SK-N-SH (cell line): ENCODE measurements around the gene NEGR1. TPM values are rescaled to one million over a fixed set of nuclear protein-coding genes. Genes with fewer than 3 reads are reported as not detected.
A peak's percentile ranks its signal among the peaks of the same experiment; 100 is the strongest.

Experiments used
- CTCF ChIA-PET: fragments of 300-600, 350-600 bp; formaldehyde crosslinking; extraction: SDS; loops from one replicate; lab custom pipeline; 2021; lab: Yijun Ruan, JAX
- POLR2A ChIA-PET: fragments of 350-600 bp; sonication (Branson Sonifier 250); formaldehyde crosslinking; extraction: SDS; loops from one replicate; lab custom pipeline; 2020; ENCODE audit warnings: antibody characterized with exemption, inconsistent platforms; lab: Yijun Ruan, JAX
- DNase-seq: peaks from one replicate; pipeline ENCODE4 v3.0.0; 2012
- H2AFZ ChIP-seq: fragments of 200-600 bp; sonication (generic); 2 replicates; pipeline ENCODE4 v1.8.1; 2016; ENCODE audit warnings: antibody characterized with exemption, mild to moderate bottlenecking, low read depth
- H3F3A ChIP-seq: fragments of 200-600 bp; sonication (generic); replicated peaks from 2 replicates; pipeline ENCODE3; 2016; ENCODE audit warnings: antibody characterized with exemption, mild to moderate bottlenecking; ENCODE audit not compliant: insufficient read depth
- H3K27ac ChIP-seq, 2 experiments: fragments of 200-500 bp in 1 of 2; fragments of 200-600 bp in 1 of 2; sonication (Bioruptor generic) in 1 of 2; sonication (generic), shearing (Covaris generic) in 1 of 2; 2 replicates each; pipeline versions ENCODE4 v1.5.1 to v1.6.1; 2014 to 2016; ENCODE audit warnings: low read depth in 2 of 2, inconsistent platforms in 1 of 2, low read length in 1 of 2, mild to moderate bottlenecking in 1 of 2, mixed read lengths in 1 of 2
- H3K27me3 ChIP-seq: fragments of 200-600 bp; sonication (generic), shearing (Covaris generic); 2 replicates; pipeline ENCODE4 v1.6.1; 2016; ENCODE audit warnings: mixed run types; ENCODE audit not compliant: insufficient read depth
- H3K36me3 ChIP-seq, 2 experiments: fragments of 200-500 bp in 1 of 2; fragments of 200-600 bp in 1 of 2; sonication (Bioruptor generic) in 1 of 2; sonication (generic) in 1 of 2; replicated peaks in 1 of 2; 2 replicates each; pipeline versions ENCODE3 to v1.5.1; 2014 to 2016; ENCODE audit warnings: low read length in 1 of 2, mild to moderate bottlenecking in 1 of 2; ENCODE audit not compliant: insufficient read depth in 2 of 2, control insufficient read depth in 1 of 2
- H3K4me1 ChIP-seq, 2 experiments: fragments of 200-500 bp in 1 of 2; fragments of 200-600 bp in 1 of 2; sonication (Bioruptor generic) in 1 of 2; sonication (generic), shearing (Covaris generic) in 1 of 2; 2 replicates each; pipeline versions ENCODE4 v1.5.1 to v1.6.1; 2014 to 2016; ENCODE audit warnings: low read depth in 1 of 2, low read length in 1 of 2, mixed run types in 1 of 2; ENCODE audit not compliant: insufficient read depth in 2 of 2, control insufficient read depth in 1 of 2
- H3K4me2 ChIP-seq: fragments of 200-600 bp; sonication (generic), shearing (Covaris generic); 2 replicates; pipeline ENCODE4 v1.6.1; 2017; ENCODE audit warnings: mixed run types
- H3K4me3 ChIP-seq, 2 experiments: fragments of 200-500 bp in 1 of 2; fragments of 200-600 bp in 1 of 2; sonication (Bioruptor generic) in 1 of 2; sonication (generic), shearing (Covaris generic) in 1 of 2; 2 replicates each; pipeline versions ENCODE4 v1.5.1 to v1.8.1; 2014 to 2016; ENCODE audit warnings: low read depth in 2 of 2, inconsistent platforms in 1 of 2, low read length in 1 of 2, mild to moderate bottlenecking in 1 of 2, mixed read lengths in 1 of 2, moderate library complexity in 1 of 2
- H3K79me2 ChIP-seq: fragments of 200-600 bp; sonication (generic); 2 replicates; pipeline ENCODE4 v1.8.1; 2017; ENCODE audit warnings: mild to moderate bottlenecking; ENCODE audit not compliant: insufficient read depth
- H3K9ac ChIP-seq: fragments of 200-600 bp; sonication (generic); 2 replicates; pipeline ENCODE4 v1.6.1; 2017; ENCODE audit warnings: mixed run types
- H3K9me2 ChIP-seq: fragments of 200-600 bp; sonication (generic); 2 replicates; pipeline ENCODE4 v1.6.1; 2017; ENCODE audit warnings: mixed run types
- H3K9me3 ChIP-seq: fragments of 200-600 bp; sonication (generic); 2 replicates; pipeline ENCODE4 v1.6.1; 2017; ENCODE audit warnings: mixed run types, mild to moderate bottlenecking, moderate library complexity
- H4K20me1 ChIP-seq: fragments of 200-600 bp; sonication (generic); 2 replicates; pipeline ENCODE4 v1.6.1; 2017; ENCODE audit warnings: mild to moderate bottlenecking, mixed run types; ENCODE audit not compliant: insufficient read depth
- CHD2 ChIP-seq: fragments of 150-350 bp; IDR thresholded peaks from 2 replicates; pipeline ENCODE4 v1.6.1; 2018; ENCODE audit warnings: low read length; ENCODE audit not compliant: partially characterized antibody
- ELF1 ChIP-seq: IDR thresholded peaks from 2 replicates; pipeline ENCODE4 v1.4.0; 2012
- FOXJ3 ChIP-seq: sonication (generic); formaldehyde crosslinking; IDR thresholded peaks from 2 replicates; pipeline ENCODE4 v1.5.1; 2020; ENCODE audit warnings: mild to moderate bottlenecking, missing genetic modification reagents
- GATA2 ChIP-seq: sonication (generic); formaldehyde crosslinking; IDR thresholded peaks from 2 replicates; pipeline ENCODE4 v1.5.0; 2020; ENCODE audit warnings: mild to moderate bottlenecking, missing genetic modification reagents
- IRF3 ChIP-seq: fragments of 150-350 bp; IDR thresholded peaks from 2 replicates; pipeline ENCODE4 v1.6.1; 2016; ENCODE audit warnings: mild to moderate bottlenecking, low read depth, low read length
- MXI1 ChIP-seq: IDR thresholded peaks from 2 replicates; pipeline ENCODE4 v1.6.1; 2012; ENCODE audit warnings: mild to moderate bottlenecking, low read depth, low read length, improper control_type of control experiment
- POLR2AphosphoS5 ChIP-seq: IDR thresholded peaks from 2 replicates; pipeline ENCODE4 v1.6.1; 2012; ENCODE audit warnings: low read depth, low read length
- SMC3 ChIP-seq: IDR thresholded peaks from 2 replicates; pipeline ENCODE4 v1.6.1; 2012; ENCODE audit warnings: low read depth, low read length, improper control_type of control experiment
- TAF1 ChIP-seq: IDR thresholded peaks from 2 replicates; pipeline ENCODE4 v1.6.1; 2012; ENCODE audit warnings: low read depth, mild to moderate bottlenecking, low read length, moderate library complexity, borderline replicate concordance
- TEAD4 ChIP-seq: IDR thresholded peaks from 2 replicates; pipeline ENCODE4 v1.4.0; 2012; ENCODE audit warnings: mild to moderate bottlenecking, borderline replicate concordance; ENCODE audit not compliant: insufficient read depth
- WGBS: methylation state at CpG from one replicate; pipeline ENCODE4 v1.1.6; 2017; ENCODE audit warnings: low lambda C conversion rate; 5-methylcytosine and 5-hydroxymethylcytosine counted together
- polyA plus RNA-seq, 3 experiments: library from polyadenylated mRNA; depleted of rRNA; stranded (reverse); fragments of >200 nt; gene quantifications; 2 replicates each; pipeline ENCODE4 v1.2.3, GENCODE V29; 2012
- TF ChIP-seq, protein P1 (sequence below): IDR thresholded peaks from 2 replicates; pipeline ENCODE4 v1.4.0; 2012; ENCODE audit warnings: low read depth, borderline replicate concordance
- TF ChIP-seq, protein P2 (sequence below): fragments of 200-600 bp; sonication (generic); IDR thresholded peaks from 2 replicates; pipeline ENCODE4 v1.6.1; 2017; ENCODE audit warnings: antibody characterized with exemption, mild to moderate bottlenecking, moderate library complexity

Gene NEGR1
- polyA plus RNA-seq, 1 of the 3 experiments (the other 2 are of a cell fraction) = 0.21 TPM

DNA sequence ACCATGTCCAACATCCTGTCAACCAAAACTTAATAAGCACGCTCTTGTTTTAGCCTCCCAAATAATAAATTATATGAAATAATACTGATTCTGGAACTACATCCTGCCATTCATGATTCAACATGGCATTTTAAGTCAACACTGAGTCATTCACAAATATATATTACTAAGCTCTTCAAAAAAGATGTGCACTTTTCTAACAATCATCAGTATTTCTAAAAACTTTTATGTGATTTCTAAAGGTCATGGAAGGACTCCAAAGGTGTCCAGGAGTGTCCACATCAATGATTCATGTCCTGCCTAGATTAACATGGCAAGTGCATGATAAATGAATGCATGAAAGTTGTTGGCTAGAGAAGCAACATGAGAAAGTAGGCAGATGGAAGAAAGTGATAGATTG is 51.6 kb downstream of the NEGR1 start:
- H3K9me2 ChIP-seq = peaks cover 5% of the 10 kb centered on the region; the same call in 1 of the 2 replicates
- H3K79me2 ChIP-seq = no peaks in the 10 kb centered on the region
- no peaks in the 10 kb centered on the region for H3K9me3 ChIP-seq
- H3K36me3 ChIP-seq = no peaks in the 10 kb centered on the region
- no peak overlapping the region for H3K4me3 ChIP-seq
- no peaks in the 10 kb centered on the region for H3K27me3 ChIP-seq
- no peak for DNase-seq
- TF ChIP-seq CHD2 (no peak), SMC3 (no peak), IRF3 (no peak), ELF1 (no peak), GATA2 (CRISPR knock-in tag) (no peak), FOXJ3 (CRISPR knock-in tag) (no peak), MXI1 (no peak), TAF1 (no peak)
- TF ChIP-seq, protein P1, sequence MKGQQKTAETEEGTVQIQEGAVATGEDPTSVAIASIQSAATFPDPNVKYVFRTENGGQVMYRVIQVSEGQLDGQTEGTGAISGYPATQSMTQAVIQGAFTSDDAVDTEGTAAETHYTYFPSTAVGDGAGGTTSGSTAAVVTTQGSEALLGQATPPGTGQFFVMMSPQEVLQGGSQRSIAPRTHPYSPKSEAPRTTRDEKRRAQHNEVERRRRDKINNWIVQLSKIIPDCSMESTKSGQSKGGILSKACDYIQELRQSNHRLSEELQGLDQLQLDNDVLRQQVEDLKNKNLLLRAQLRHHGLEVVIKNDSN = no peak
- H3K9ac ChIP-seq = no peak overlapping the region
- CTCF ChIA-PET = no interaction called here
- peaks cover 8% of the 10 kb centered on the region for H3F3A ChIP-seq
- no peak overlapping the region for H2AFZ ChIP-seq
- H3K4me1 ChIP-seq = peaks cover 0 to 5% of the 10 kb centered on the region in 2 experiments; a peak in 1 of 4 replicates
- 0 out of 2 replicates have a peak overlapping the region, but pooled peaks have one; percentile 31 for H3K4me2 ChIP-seq
- POLR2A ChIA-PET = no interaction called here
- 16% methylated on average over 1 of the region's 1 CpG for WGBS
- H4K20me1 ChIP-seq = no peaks in the 10 kb centered on the region
- H3K27ac ChIP-seq = peak overlapping the region in 1 of 2 experiments; percentile 40; a peak in 1 of 4 replicates

DNA sequence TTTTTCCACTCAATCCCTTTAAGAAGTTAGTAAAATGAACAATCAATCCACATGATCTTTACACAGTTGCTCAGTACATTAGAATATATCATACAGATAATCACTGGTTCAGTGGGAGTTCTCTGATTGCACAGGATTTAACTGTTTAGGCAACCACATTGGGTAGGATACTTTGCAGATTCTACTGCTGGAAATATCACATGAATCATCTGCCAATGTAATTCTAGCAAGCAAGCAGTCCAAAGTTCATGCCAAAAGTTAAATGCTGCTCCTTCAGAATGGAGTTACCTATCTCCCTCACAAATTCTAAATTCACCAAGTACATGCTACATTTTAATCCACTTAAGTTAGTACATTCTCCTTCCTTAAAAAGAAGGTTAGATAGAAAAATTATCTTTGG is 52.4 kb downstream of the NEGR1 start:
- Histone ChIP-seq H3K36me3 (no peaks in the 10 kb centered on the region), H2AFZ (no peak overlapping the region), H3K4me1 (peaks cover 0 to 5% of the 10 kb centered on the region in 2 experiments; a peak in 1 of 4 replicates), H3K9me2 (peaks cover 5% of the 10 kb centered on the region; the same call in 1 of the 2 replicates), H4K20me1 (no peaks in the 10 kb centered on the region), H3F3A (peaks cover 8% of the 10 kb centered on the region), H3K9me3 (no peaks in the 10 kb centered on the region), H3K4me2 (no peak overlapping the region), H3K27me3 (no peaks in the 10 kb centered on the region), H3K4me3 (no peak overlapping the region), H3K79me2 (no peaks in the 10 kb centered on the region), H3K27ac (no peak overlapping the region), H3K9ac (no peak overlapping the region)
- ChIA-PET CTCF (no interaction called here), POLR2A (no interaction called here)
- TF ChIP-seq TEAD4 = no peak
- no peak for DNase-seq

GRCh38 chr1:72227667-72228066 is 54.7 kb downstream of the NEGR1 start:
- H3K27me3 ChIP-seq = no peaks in the 10 kb centered on the region
- WGBS = 74% methylated on average over 4 of the region's 4 CpGs
- H3K4me1 ChIP-seq = peaks cover 0 to 5% of the 10 kb centered on the region in 2 experiments; a peak in 1 of 4 replicates
- H3K4me3 ChIP-seq = no peak overlapping the region
- no peaks in the 10 kb centered on the region for H3K79me2 ChIP-seq
- ChIA-PET POLR2A (no interaction called here), CTCF (no interaction called here)
- no peak for DNase-seq
- H3K4me2 ChIP-seq = no peak overlapping the region
- TF ChIP-seq, protein P2, sequence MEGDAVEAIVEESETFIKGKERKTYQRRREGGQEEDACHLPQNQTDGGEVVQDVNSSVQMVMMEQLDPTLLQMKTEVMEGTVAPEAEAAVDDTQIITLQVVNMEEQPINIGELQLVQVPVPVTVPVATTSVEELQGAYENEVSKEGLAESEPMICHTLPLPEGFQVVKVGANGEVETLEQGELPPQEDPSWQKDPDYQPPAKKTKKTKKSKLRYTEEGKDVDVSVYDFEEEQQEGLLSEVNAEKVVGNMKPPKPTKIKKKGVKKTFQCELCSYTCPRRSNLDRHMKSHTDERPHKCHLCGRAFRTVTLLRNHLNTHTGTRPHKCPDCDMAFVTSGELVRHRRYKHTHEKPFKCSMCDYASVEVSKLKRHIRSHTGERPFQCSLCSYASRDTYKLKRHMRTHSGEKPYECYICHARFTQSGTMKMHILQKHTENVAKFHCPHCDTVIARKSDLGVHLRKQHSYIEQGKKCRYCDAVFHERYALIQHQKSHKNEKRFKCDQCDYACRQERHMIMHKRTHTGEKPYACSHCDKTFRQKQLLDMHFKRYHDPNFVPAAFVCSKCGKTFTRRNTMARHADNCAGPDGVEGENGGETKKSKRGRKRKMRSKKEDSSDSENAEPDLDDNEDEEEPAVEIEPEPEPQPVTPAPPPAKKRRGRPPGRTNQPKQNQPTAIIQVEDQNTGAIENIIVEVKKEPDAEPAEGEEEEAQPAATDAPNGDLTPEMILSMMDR = no peak
- TF ChIP-seq POLR2AphosphoS5 = no peak
- TF ChIP-seq, protein P1 = no peak
- peaks cover 5% of the 10 kb centered on the region; the same call in 1 of the 2 replicates for H3K9me2 ChIP-seq
- peaks cover 8% of the 10 kb centered on the region for H3F3A ChIP-seq
- no peaks in the 10 kb centered on the region for H4K20me1 ChIP-seq
- H3K9me3 ChIP-seq = no peaks in the 10 kb centered on the region
- no peaks in the 10 kb centered on the region for H3K36me3 ChIP-seq
- H3K9ac ChIP-seq = no peak overlapping the region
- H3K27ac ChIP-seq = no peak overlapping the region
- H2AFZ ChIP-seq = no peak overlapping the region
